PC-9 (cell line): ENCODE measurements around the gene FAM216B. TPM values are rescaled to one million over a fixed set of nuclear protein-coding genes. Genes with fewer than 3 reads are reported as not detected.
A peak's percentile ranks its signal among the peaks of the same experiment; 100 is the strongest.

Source experiments
- BruUV-seq: library from RNA; stranded (reverse); fragments of 400-500 nt; replicated peaks from 2 replicates; lab custom pipeline; 2021; lab: Mats Ljungman, UMichigan
- CTCF ChIA-PET: fragments of 300-600 bp; sonication (Branson Sonifier 250); formaldehyde crosslinking; loops from one replicate; lab custom pipeline; 2022; ENCODE audit warnings: antibody characterized with exemption; lab: Charles Lee
- POLR2A ChIA-PET: fragments of 300-600 bp; sonication (Branson Sonifier 250); formaldehyde crosslinking; loops from one replicate; lab custom pipeline; 2022; ENCODE audit warnings: antibody characterized with exemption; ENCODE audit not compliant: unreplicated experiment; lab: Charles Lee
- DNase-seq, 2 experiments: peaks; one replicate each; pipeline versions ENCODE4 v3.0.0 to v3.0.0-alpha.2; 2015 to 2022; ENCODE audit warnings: mixed read lengths in 1 of 2
- H2AFZ ChIP-seq: fragments of 200-600 bp; sonication (generic); 2 replicates; pipeline ENCODE4 v1.8.1; 2017; ENCODE audit warnings: antibody characterized with exemption
- H3F3A ChIP-seq: fragments of 200-600 bp; sonication (generic); 2 replicates; pipeline ENCODE4 v1.8.1; 2017; ENCODE audit warnings: antibody characterized with exemption, mild to moderate bottlenecking, low read depth; ENCODE audit not compliant: insufficient read depth
- H3K27ac ChIP-seq: fragments of 200-600 bp; sonication (generic); 2 replicates; pipeline ENCODE4 v1.6.1; 2016; ENCODE audit warnings: mixed run types
- H3K27me3 ChIP-seq: fragments of 200-600 bp; sonication (generic); 2 replicates; pipeline ENCODE4 v1.6.1; 2016; ENCODE audit warnings: low read depth, mixed run types; ENCODE audit not compliant: insufficient read depth
- H3K36me3 ChIP-seq: fragments of 200-600 bp; sonication (generic); 2 replicates; pipeline ENCODE4 v1.6.1; 2016; ENCODE audit warnings: low read depth, mixed run types
- H3K4me1 ChIP-seq: fragments of 200-600 bp; sonication (generic); replicated peaks from 2 replicates; pipeline ENCODE4 v1.6.1; 2016; ENCODE audit warnings: mixed run types; ENCODE audit not compliant: insufficient read depth
- H3K4me2 ChIP-seq: fragments of 200-600 bp; sonication (generic); 2 replicates; pipeline ENCODE4 v1.6.1; 2017; ENCODE audit warnings: mixed run types
- H3K4me3 ChIP-seq: fragments of 200-600 bp; sonication (generic); 2 replicates; pipeline ENCODE4 v1.6.1; 2016; ENCODE audit warnings: mixed run types
- H3K79me2 ChIP-seq: fragments of 200-600 bp; sonication (generic); 2 replicates; pipeline ENCODE4 v1.6.1; 2017; ENCODE audit warnings: low read depth, mixed run types
- H3K9me2 ChIP-seq: fragments of 200-600 bp; sonication (generic); 2 replicates; pipeline ENCODE4 v1.8.1; 2017; ENCODE audit warnings: mild to moderate bottlenecking; ENCODE audit not compliant: insufficient read depth
- H3K9me3 ChIP-seq: fragments of 200-600 bp; sonication (generic); 2 replicates; pipeline ENCODE4 v1.8.1; 2016; ENCODE audit warnings: low read depth; ENCODE audit not compliant: insufficient read depth
- H4K20me1 ChIP-seq: fragments of 200-600 bp; sonication (generic); 2 replicates; pipeline ENCODE4 v1.8.1; 2017; ENCODE audit not compliant: insufficient read depth
- CTCF ChIP-seq: fragments of 200-600 bp; sonication (generic); conservative IDR thresholded peaks from 2 replicates; pipeline ENCODE4 v1.6.1; 2017; ENCODE audit warnings: mixed run types, antibody characterized with exemption, mild to moderate bottlenecking, moderate library complexity
- EZH2 ChIP-seq: fragments of 200-600 bp; sonication (generic); IDR thresholded peaks from 2 replicates; pipeline ENCODE4 v1.8.0; 2017; ENCODE audit warnings: antibody characterized with exemption, low read depth
- intact Hi-C: fragments of 100-400 bp; cut with micrococcal nuclease; formaldehyde crosslinking; loops from one replicate; pipeline ENCODE4 v1.10.0; 2022; ENCODE audit not compliant: unreplicated experiment
- total RNA-seq: library from RNA; stranded (reverse); gene quantifications from 2 replicates; pipeline ENCODE4 v1.2.3, GENCODE V29; 2021

The FAM216B gene
- total RNA-seq, 1 experiment from 2014 or later = not detected

GRCh38 chr13:42740753-42741152 is 40.6 kb upstream of the FAM216B start:
- H3K9me3 ChIP-seq = no peaks in the 10 kb centered on the region
- H3F3A ChIP-seq = no peaks in the 10 kb centered on the region
- CTCF ChIA-PET = no interaction called here

GRCh38 chr13:42741914-42742313 is 39.5 kb upstream of the FAM216B start:
- no peak overlapping the region for H3K4me3 ChIP-seq
- TF ChIP-seq EZH2 = no peak
- TF ChIP-seq CTCF = no peak
- no peaks in the 10 kb centered on the region for H3K9me2 ChIP-seq
- no peak overlapping the region for H3K4me2 ChIP-seq
- H2AFZ ChIP-seq = no peak overlapping the region
- intact Hi-C loops = no loop called here
- no peaks in the 10 kb centered on the region for H4K20me1 ChIP-seq
- no peaks in the 10 kb centered on the region for H3K9me3 ChIP-seq
- peaks cover 5% of the 10 kb centered on the region for H3K4me1 ChIP-seq
- BruUV-seq = no TSS peak
- ChIA-PET CTCF (no interaction called here), POLR2A (no interaction called here)
- H3F3A ChIP-seq = peaks cover 5% of the 10 kb centered on the region; the same call in 1 of the 2 replicates
- H3K27ac ChIP-seq = no peak overlapping the region
- no peaks in the 10 kb centered on the region for H3K36me3 ChIP-seq
- DNase-seq = no peak
- no peaks in the 10 kb centered on the region for H3K27me3 ChIP-seq
- no peaks in the 10 kb centered on the region for H3K79me2 ChIP-seq

More at GRCh38 chr13:42740753-42741152, 40.6 kb upstream of the FAM216B start:
- Histone ChIP-seq H4K20me1 (no peaks in the 10 kb centered on the region), H2AFZ (no peak overlapping the region), H3K27ac (no peak overlapping the region), H3K9me2 (no peaks in the 10 kb centered on the region), H3K79me2 (no peaks in the 10 kb centered on the region), H3K4me3 (no peak overlapping the region), H3K27me3 (no peaks in the 10 kb centered on the region), H3K4me1 (no peaks in the 10 kb centered on the region), H3K4me2 (no peak overlapping the region), H3K36me3 (no peaks in the 10 kb centered on the region)
- POLR2A ChIA-PET = no interaction called here
- peak in 1 of 2 experiments; percentile 7 for DNase-seq
- TF ChIP-seq EZH2 = no peak
- no peak for TF ChIP-seq CTCF
- BruUV-seq = no TSS peak
- intact Hi-C loops = no loop called here

- Histone ChIP-seq H3K9me2 (no peaks in the 10 kb centered on the region), H4K20me1 (no peaks in the 10 kb centered on the region), H3K4me2 (no peak overlapping the region), H3K79me2 (no peaks in the 10 kb centered on the region), H3K4me1 (peaks cover 19% of the 10 kb centered on the region), H3F3A (peaks cover 10% of the 10 kb centered on the region; the same call in 1 of the 2 replicates), H3K4me3 (no peak overlapping the region), H3K9me3 (no peaks in the 10 kb centered on the region), H3K27ac (no peak overlapping the region), H2AFZ (no peak overlapping the region), H3K27me3 (no peaks in the 10 kb centered on the region), H3K36me3 (no peaks in the 10 kb centered on the region)
- DNase-seq = no peak
- intact Hi-C loops = no loop called here
- ChIA-PET CTCF (no interaction called here), POLR2A (no interaction called here)
- BruUV-seq = no TSS peak
- TF ChIP-seq CTCF (no peak), EZH2 (no peak)
These were observed 35.7 kb upstream of the FAM216B start for GRCh38 chr13:42745655-42746054.
